GM18519 (cell line): ENCODE results near the gene NRXN3.

Experiments
- ATAC-seq: cut with Tn5 transposase; IDR thresholded peaks from one replicate; pipeline ENCODE4 v1.9.1; 2021; ENCODE audit warnings: mild to moderate bottlenecking, moderate library complexity; ENCODE audit not compliant: unreplicated experiment, low FRiP score

Gene NRXN3

GRCh38 chr14:79658769-79659168 lies 1488.6 kb downstream of the NRXN3 start:
- no peak for ATAC-seq

- ATAC-seq = no peak
Observed at GRCh38 chr14:79660053-79660939, 1490.1 kb downstream of the NRXN3 start.

- ATAC-seq = no peak
Observed at GRCh38 chr14:79661752-79662151, 1491.6 kb downstream of the NRXN3 start.

DNA sequence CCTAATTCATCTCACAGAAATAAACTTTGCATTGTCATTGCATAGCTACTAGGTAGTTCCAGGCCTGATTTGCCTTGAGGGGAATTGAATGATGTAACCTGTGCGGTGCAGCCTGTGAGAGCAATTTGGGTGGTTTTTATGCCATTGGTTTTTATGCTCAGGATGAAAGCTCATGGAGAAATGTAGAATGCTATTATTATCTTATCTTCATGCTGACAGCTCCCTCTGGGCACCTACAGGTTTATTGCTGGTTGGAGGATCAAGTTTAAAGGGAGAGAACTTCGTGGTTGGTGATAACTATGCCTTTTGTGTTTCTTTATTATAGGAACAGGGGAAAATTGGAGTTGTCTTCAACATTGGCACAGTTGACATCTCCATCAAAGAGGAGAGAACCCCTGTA lies 1493.3 kb downstream of the NRXN3 start:
- ATAC-seq = no peak

DNA sequence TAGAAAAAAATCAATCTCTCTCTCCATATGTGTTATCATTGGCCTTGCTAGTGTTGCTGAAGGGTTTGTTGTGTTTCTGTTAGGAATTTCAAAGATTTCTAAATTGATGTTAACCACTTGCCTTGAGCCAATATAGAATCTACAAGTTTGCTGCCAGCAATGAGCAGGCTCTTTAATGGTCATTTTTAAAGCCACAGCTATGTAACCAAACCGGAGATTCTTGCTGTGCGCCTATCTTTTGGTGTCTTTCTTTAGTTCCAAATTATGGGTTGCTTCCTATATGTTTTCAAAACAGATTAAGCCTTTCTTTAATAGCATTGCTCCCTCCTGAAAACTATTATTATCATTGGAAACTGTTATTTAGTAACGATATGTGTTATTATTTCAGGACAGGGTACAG lies 1495.4 kb downstream of the NRXN3 start:
- ATAC-seq = no peak

DNA sequence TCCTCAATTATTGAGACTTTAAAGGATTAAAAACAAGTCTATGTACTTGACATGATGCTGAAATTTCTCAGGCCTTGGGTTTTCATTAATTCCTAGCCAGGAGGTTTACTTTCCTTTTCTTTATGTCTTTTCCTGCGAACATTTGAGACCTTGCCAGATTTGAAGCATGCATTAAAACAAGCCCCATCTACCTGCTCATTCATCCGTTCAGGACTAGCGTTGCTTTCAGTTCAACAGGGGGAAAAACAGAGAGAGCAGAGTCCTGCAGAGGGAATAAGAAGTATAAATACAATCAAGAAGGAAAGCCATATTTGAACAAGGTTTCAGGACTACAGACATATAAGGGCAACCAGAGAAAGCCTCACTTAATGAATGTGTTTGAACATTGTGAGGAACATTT lies 1498.8 kb downstream of the NRXN3 start:
- no peak for ATAC-seq

- ATAC-seq = no peak
Observed at GRCh38 chr14:79670811-79671210, 1500.6 kb downstream of the NRXN3 start.

DNA sequence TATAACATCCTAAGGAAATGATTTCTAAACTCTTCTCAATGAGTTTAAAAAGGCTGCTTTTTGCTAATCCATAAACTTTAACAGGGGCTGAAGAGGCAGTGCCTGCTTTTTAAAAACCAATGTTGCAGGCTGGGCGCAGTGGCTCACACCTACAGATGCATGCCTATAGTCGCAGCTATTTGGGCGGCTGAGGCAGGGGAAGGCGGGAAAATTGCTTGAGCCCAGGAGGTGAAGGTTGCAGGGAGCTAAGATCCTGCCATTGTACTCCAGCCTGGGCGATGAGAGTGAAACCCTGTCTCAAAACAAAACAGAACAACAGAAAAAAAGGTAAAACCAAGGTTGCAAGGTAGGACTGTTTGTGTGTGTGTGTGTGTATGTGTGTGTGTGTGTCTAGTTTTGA lies 1509.9 kb downstream of the NRXN3 start:
- ATAC-seq = no peak

GRCh38 chr14:79686196-79686595 lies 1516.0 kb downstream of the NRXN3 start:
- ATAC-seq = no peak

- ATAC-seq = no peak
Observed at GRCh38 chr14:79690960-79691359, 1520.8 kb downstream of the NRXN3 start.

GRCh38 chr14:79693935-79694334 lies 1523.8 kb downstream of the NRXN3 start:
- ATAC-seq = no peak

- no peak for ATAC-seq
Observed at GRCh38 chr14:79695307-79695706, 1525.1 kb downstream of the NRXN3 start.

DNA sequence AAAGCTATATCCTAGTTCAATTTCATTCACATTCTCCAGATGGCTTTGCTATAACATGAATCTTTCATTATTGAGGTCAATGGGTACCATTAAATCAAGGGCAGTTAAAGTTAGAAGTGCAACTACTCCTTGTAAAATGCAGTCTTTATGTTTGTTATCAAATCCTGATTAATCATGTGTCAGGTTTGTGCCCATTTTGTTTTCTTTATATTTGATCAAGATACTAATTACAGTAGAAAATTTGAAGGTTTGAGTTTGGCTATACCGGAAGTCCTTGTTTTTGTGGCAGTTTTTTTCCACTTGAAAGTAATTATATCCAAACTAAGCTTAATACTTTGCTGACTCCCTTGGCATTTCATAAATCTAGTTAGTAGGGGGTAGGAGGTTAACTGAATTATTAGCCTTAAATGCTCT lies 1528.1 kb downstream of the NRXN3 start:
- no peak for ATAC-seq

DNA sequence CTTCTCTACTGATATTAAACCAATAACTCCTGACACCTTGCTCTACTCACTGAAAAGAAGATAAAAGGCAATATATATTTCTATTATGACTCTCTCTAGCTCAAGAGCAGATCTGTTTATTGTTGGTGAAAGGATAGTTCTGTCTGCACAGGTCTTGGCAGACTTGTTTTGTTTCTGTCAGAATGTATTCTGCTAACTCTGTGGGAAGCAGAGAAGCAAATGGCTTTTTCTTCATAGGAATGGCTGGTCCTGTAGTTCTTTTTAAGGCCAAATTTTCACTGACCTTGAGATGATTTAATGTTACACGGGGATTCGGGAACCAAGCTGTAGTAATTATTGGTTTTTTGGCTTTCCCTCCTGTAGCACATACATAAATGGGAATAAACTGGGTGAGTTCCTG lies 1529.0 kb downstream of the NRXN3 start:
- no peak for ATAC-seq

DNA sequence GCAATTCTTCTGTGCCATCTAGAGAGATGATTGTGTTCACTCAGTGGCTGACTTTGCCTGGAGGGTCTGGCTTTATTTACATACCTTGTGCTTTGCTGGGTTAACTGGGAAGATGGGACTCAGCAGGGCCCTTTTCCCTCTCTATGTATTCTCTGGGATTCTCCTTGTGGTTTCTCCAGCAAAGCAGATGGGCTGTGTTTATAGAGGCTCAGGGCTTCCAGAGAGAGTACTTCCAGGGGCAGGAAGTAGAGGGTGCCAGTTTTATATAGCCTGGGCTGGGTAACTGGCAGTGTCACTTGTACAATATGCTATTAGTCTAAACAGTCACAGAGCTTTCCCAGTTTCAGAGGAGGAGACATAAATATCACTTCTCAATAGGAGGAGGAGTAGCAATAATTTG lies 1531.2 kb downstream of the NRXN3 start:
- ATAC-seq = no peak

DNA sequence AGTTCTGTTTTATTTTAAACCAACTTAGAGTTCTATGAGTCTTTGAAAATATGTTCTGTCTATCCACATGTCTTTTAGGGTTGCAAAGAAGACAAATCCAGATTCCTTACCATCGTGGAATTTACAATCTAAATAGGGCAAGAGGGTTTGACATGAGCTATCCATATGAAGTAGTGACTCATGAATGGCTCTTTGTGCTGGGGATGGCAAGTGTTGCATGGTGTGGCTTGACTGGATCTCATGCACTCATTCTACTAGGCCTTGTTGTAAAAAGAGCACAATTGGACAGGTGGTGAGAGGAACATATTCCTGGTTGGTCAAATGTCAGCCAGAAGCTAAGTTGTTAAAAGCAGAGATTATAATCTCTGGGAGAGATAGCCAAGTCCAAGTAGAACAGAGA lies 1532.0 kb downstream of the NRXN3 start:
- no peak for ATAC-seq

DNA sequence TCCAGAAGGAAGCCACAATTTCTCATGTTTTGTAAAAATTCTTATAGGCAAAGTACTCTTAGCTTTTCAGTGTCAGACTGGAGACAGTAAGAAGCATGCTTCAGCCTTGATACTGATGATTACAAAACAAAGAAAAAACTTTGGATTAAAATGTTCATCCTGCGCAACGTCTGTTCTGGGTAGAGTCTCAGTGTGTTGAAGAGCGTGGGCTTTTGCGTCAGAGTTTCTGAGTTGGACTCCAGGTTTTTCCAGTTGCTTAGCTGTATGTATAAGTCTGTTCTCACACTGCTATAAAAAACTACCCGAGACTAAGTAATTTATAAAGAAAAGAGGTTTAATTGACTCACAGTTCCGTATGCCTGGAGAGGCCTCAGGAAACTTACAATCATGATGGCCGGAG lies 1533.0 kb downstream of the NRXN3 start:
- no peak for ATAC-seq

DNA sequence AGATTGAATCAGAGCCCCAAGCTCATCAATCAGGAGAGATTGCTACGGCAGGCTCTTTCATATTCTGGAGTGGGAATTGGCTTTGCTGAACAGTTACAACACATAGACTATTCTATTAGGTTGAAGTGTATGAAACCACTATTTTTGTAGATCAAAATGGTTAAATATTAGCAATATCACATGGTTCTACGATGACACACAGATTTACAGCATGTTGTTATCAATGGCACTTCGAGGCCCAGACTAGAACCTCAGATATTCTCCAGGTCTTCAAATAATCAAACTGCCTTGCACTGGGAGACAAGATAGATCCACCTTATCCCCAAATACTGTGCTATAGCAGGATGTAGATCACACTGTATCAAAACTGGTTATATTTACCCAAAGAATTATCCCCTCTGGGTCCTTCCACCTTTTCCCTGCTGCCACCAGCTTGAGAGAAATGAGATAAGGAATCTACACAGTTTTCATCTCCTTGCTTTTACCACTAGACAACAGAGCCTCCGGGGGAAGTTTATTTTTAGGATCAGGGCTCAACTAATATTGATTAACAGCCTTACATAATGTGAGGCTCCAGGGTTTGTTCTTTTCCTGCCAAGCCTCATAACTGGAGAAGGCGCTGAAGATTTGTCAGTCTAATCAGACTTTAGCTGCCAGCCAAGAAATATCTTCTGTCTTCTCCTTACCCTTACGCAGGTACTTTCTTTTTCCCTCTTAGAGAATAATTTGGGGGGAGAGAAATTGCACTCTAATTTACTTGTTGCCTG lies 1534.1 kb downstream of the NRXN3 start:
- ATAC-seq = no peak

GRCh38 chr14:79705126-79705894 lies 1535.1 kb downstream of the NRXN3 start:
- ATAC-seq = no peak

DNA sequence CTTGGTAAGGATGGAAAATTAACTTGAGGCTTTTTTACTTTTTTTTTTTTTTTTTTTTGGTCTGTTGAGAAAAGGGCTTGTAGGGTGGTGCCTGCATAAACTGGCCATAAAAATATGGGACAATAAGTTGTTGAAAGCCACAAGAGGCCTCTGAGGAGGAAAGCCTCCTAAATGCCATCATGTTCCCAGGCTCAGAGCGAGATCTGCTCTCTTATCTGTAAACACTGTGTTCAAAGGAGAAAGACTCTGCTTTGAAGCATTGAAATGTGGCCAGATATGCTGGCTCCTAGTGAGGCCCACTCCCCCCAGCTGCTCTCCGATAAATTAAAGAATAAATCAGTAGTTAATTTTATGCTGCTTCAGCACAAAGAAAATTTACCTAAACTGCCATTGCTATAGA lies 1536.2 kb downstream of the NRXN3 start:
- ATAC-seq = no peak
